BLaER1 (cell line): ENCODE measurements around the gene DLX6.
A peak's percentile ranks its signal among the peaks of the same experiment; 100 is the strongest.

Experiments used
- H3K27ac ChIP-seq: shearing (Covaris generic); formaldehyde crosslinking; 2 replicates; pipeline ENCODE4 v1.8.1; 2022
- H3K27me3 ChIP-seq: shearing (Covaris generic); formaldehyde crosslinking; 2 replicates; pipeline ENCODE4 v1.8.1; 2022
- H3K36me3 ChIP-seq: shearing (Covaris generic); formaldehyde crosslinking; 2 replicates; pipeline ENCODE4 v1.8.1; 2022
- H3K4me1 ChIP-seq: shearing (Covaris generic); formaldehyde crosslinking; 2 replicates; pipeline ENCODE4 v1.8.1; 2022
- H3K4me2 ChIP-seq: shearing (Covaris generic); formaldehyde crosslinking; 2 replicates; pipeline ENCODE4 v1.8.1; 2022
- H3K4me3 ChIP-seq: shearing (Covaris generic); formaldehyde crosslinking; 2 replicates; pipeline ENCODE4 v1.8.1; 2022
- H3K9ac ChIP-seq: shearing (Covaris generic); formaldehyde crosslinking; 2 replicates; pipeline ENCODE4 v1.8.1; 2022
- H3K9me3 ChIP-seq: shearing (Covaris generic); formaldehyde crosslinking; 2 replicates; pipeline ENCODE4 v1.8.1; 2022
- H4K20me1 ChIP-seq: shearing (Covaris generic); formaldehyde crosslinking; 2 replicates; pipeline ENCODE4 v1.8.1; 2022
- Cebpa-rat ChIP-seq: shearing (Covaris generic); IDR thresholded peaks from 2 replicates; pipeline ENCODE4 v1.8.1; 2022

DLX6 gene

DNA sequence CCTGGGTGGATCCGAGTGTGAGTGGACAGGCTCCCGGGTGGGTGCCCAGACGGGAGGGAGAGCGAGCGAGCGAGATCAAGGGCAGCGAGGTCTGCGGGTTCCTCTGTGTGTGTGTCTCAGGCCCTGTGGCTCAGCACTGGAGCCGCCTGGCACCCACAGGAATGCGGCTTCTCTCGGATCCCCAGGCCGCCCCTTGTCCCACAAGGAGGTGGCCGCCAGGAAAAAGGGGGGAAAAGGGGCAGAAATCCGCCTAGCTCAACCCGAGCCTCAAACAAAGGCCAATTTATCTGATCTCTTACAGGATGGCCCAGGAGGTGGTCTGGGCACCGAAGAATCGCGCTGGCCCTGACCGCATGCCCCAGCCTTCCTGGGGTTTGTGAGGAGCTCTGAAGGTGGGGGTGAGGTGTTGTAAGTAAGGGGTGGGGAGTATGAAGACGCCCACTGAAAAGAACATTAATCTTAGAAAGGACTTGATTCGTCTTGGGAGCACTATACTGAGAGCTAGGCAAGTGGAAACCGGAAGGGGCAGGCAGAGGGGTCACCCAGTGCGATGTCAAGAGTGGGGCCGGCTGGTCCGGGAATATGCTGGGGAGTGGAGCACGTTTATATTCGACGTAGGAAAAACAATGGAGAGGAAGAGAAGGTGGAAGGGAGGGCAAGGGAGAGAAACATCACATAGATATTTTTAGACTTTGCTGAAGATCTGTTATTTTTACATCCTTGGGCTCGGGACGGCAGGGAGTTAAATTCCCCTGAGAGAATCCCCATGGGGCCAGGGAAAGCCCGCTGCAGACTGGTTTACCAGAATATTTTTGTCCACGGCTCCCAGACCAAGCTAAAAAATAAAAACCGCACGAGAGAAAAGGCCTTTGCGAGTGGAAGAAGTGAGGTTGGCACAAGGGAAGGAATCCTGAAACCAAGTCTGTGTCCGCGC is 12.1 kb downstream of the DLX6 start:
- Histone ChIP-seq H3K4me2 (peak overlapping the region; percentile 73), H3K9ac (no peak overlapping the region), H4K20me1 (0 out of 2 replicates have a peak, but pooled peaks cover 5% of the 10 kb centered on the region), H3K27ac (no peak overlapping the region), H3K4me3 (0 out of 2 replicates have a peak overlapping the region, but pooled peaks have one; percentile 24), H3K9me3 (peaks cover 51% of the 10 kb centered on the region), H3K36me3 (no peaks in the 10 kb centered on the region), H3K4me1 (peaks cover 11% of the 10 kb centered on the region), H3K27me3 (peaks cover 100% of the 10 kb centered on the region)
- TF ChIP-seq Cebpa-rat, result no peak

DNA sequence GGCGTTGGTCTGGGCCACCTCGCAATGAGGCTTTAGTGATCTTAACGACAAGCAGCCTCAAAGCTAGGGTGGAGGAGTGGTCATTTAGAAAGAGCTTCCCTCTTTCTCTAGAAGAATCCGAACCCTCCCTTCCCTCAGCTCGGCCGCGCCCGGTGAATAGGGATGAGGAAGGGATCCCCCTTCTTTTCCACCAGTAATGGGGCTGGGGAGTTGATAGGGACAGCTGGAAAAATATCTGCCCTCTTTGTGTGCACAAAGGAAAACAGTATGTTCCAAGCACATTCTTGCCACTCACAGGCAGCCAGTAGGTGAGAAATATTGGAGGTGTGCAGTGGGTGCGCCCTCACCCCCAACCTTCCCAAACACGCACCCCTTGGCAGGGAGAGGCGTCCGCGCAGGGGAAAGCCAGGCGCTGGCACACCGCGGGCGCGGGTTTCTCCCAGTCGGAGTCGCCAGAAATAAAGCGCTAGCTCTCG is 12.8 kb downstream of the DLX6 start:
- Histone ChIP-seq H3K27ac (no peak overlapping the region), H3K4me1 (peaks cover 11% of the 10 kb centered on the region), H3K27me3 (peaks cover 100% of the 10 kb centered on the region), H4K20me1 (0 out of 2 replicates have a peak, but pooled peaks cover 5% of the 10 kb centered on the region), H3K9me3 (peaks cover 54% of the 10 kb centered on the region), H3K4me2 (peak overlapping the region; percentile 73), H3K36me3 (no peaks in the 10 kb centered on the region), H3K4me3 (0 out of 2 replicates have a peak overlapping the region, but pooled peaks have one; percentile 24), H3K9ac (no peak overlapping the region)
- TF ChIP-seq Cebpa-rat, result no peak

DNA sequence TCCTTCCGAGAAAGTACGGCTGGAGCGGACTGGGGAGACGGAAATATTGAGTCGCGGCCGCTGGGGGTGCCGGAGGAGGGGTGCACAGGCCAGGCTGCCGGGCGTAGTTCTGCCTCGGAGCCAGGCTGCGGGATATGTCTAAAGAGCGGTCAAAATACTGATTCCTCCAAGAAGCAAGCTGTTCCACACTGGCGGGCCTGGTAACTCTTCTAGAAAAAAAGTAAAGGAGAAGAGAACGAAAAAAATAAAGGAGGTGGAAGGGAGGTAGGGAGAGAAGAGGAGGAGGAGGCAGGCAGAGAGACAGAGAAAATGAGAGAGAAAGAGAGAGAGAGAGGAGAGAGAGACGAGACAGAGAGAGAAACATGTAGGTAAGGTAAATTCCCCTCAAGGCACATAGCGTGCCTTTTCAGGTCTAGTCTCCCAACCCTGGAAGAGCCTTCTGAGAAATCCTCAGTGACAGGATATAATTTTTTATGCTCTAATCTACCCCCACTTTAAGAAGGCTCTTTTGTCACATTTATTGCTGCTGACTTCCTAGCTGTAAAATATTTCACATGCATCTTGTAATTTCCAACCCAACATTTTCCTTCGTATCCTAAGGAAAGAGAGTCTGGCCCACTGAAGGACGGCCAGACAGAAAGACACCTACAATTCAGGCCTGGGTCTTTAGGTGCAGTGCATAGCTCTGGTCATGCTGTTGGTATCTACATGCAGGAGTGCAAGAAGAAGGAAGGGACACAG is 13.6 kb downstream of the DLX6 start:
- H3K36me3 ChIP-seq, result no peaks in the 10 kb centered on the region
- no peak overlapping the region for H3K27ac ChIP-seq
- H3K4me2 ChIP-seq, result no peak overlapping the region
- H3K9me3 ChIP-seq, result peaks cover 62% of the 10 kb centered on the region
- H4K20me1 ChIP-seq, result 0 out of 2 replicates have a peak, but pooled peaks cover 5% of the 10 kb centered on the region
- peaks cover 11% of the 10 kb centered on the region for H3K4me1 ChIP-seq
- no peak for TF ChIP-seq Cebpa-rat
- H3K4me3 ChIP-seq, result no peak overlapping the region
- H3K27me3 ChIP-seq, result peaks cover 100% of the 10 kb centered on the region
- no peak overlapping the region for H3K9ac ChIP-seq

- Histone ChIP-seq H4K20me1 (0 out of 2 replicates have a peak, but pooled peaks cover 5% of the 10 kb centered on the region), H3K9ac (no peak overlapping the region), H3K36me3 (no peaks in the 10 kb centered on the region), H3K4me2 (no peak overlapping the region), H3K27ac (no peak overlapping the region), H3K9me3 (peaks cover 70% of the 10 kb centered on the region), H3K27me3 (peaks cover 100% of the 10 kb centered on the region), H3K4me1 (peaks cover 11% of the 10 kb centered on the region), H3K4me3 (no peak overlapping the region)
- no peak for TF ChIP-seq Cebpa-rat
Observed at GRCh38 chr7:97019710-97020225, 14.4 kb downstream of the DLX6 start.

DNA sequence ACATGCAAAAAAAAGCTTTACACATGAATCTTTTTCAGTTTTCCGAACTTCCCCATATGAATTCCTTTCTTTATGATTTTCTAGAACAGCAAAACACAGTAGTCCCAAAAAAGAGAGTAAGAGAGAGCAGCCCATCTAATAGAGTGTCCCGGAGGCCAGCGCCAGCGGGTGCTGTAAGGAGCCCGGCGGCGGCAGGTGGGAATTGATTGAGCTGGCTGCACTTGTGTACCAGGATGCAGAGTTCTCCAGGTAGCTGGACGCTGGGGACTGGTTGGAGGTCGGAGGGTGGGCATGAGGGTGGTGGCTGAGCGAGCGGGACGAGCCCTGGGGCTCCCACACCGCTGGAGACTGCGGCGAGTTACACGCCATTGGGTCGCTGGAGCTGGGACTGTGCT is 15.2 kb downstream of the DLX6 start:
- H3K9ac ChIP-seq, result no peak overlapping the region
- H3K4me3 ChIP-seq, result no peak overlapping the region
- peaks cover 100% of the 10 kb centered on the region for H3K27me3 ChIP-seq
- H3K4me2 ChIP-seq, result no peak overlapping the region
- H3K4me1 ChIP-seq, result peaks cover 11% of the 10 kb centered on the region
- peaks cover 13% of the 10 kb centered on the region; the same call in 1 of the 2 replicates for H4K20me1 ChIP-seq
- no peak overlapping the region for H3K27ac ChIP-seq
- no peaks in the 10 kb centered on the region for H3K36me3 ChIP-seq
- no peak for TF ChIP-seq Cebpa-rat
- H3K9me3 ChIP-seq, result peaks cover 71% of the 10 kb centered on the region

- Histone ChIP-seq H3K4me3 (no peak overlapping the region), H3K4me2 (no peak overlapping the region), H4K20me1 (peaks cover 19% of the 10 kb centered on the region; the same call in 1 of the 2 replicates), H3K4me1 (peaks cover 11% of the 10 kb centered on the region), H3K9ac (no peak overlapping the region), H3K36me3 (no peaks in the 10 kb centered on the region), H3K27ac (no peak overlapping the region), H3K9me3 (peaks cover 71% of the 10 kb centered on the region), H3K27me3 (peaks cover 100% of the 10 kb centered on the region)
- no peak for TF ChIP-seq Cebpa-rat
Observed at GRCh38 chr7:97020996-97021746, 15.8 kb downstream of the DLX6 start.

GRCh38 chr7:97021747-97022490 is 16.6 kb downstream of the DLX6 start:
- H3K9ac ChIP-seq, result no peak overlapping the region
- no peak for TF ChIP-seq Cebpa-rat
- H4K20me1 ChIP-seq, result peaks cover 26% of the 10 kb centered on the region; the same call in 1 of the 2 replicates
- H3K36me3 ChIP-seq, result no peaks in the 10 kb centered on the region
- H3K27ac ChIP-seq, result no peak overlapping the region
- peaks cover 63% of the 10 kb centered on the region for H3K9me3 ChIP-seq
- H3K27me3 ChIP-seq, result peaks cover 100% of the 10 kb centered on the region
- H3K4me1 ChIP-seq, result peaks cover 11% of the 10 kb centered on the region
- H3K4me3 ChIP-seq, result no peak overlapping the region
- H3K4me2 ChIP-seq, result no peak overlapping the region

- H3K4me2 ChIP-seq, result no peak overlapping the region
- peaks cover 33% of the 10 kb centered on the region; the same call in 1 of the 2 replicates for H4K20me1 ChIP-seq
- peaks cover 57% of the 10 kb centered on the region for H3K9me3 ChIP-seq
- peaks cover 100% of the 10 kb centered on the region for H3K27me3 ChIP-seq
- no peak overlapping the region for H3K27ac ChIP-seq
- no peak overlapping the region for H3K9ac ChIP-seq
- peaks cover 9% of the 10 kb centered on the region for H3K4me1 ChIP-seq
- no peak for TF ChIP-seq Cebpa-rat
- no peak overlapping the region for H3K4me3 ChIP-seq
- H3K36me3 ChIP-seq, result no peaks in the 10 kb centered on the region
Observed at GRCh38 chr7:97022491-97023306, 17.3 kb downstream of the DLX6 start.
